Ovary (tissue), 9 donors: ENCODE results near the gene ANGPTL4. TPM values are rescaled to one million over a fixed set of nuclear protein-coding genes. Genes with fewer than 3 reads are reported as not detected.

Experiments
- DNase-seq, 5 donors: peaks; one replicate each; pipeline ENCODE4 v3.0.0-alpha.2; 2019 to 2020
- H3K27ac ChIP-seq, 2 donors: fragments of 200-600 bp; one replicate each; pipeline versions ENCODE4 v1.5.1 to v1.8.0; 2019 to 2022
- H3K27me3 ChIP-seq: fragments of 200-600 bp; one replicate; pipeline ENCODE4 v1.8.0; 2022
- H3K36me3 ChIP-seq: fragments of 200-600 bp; sonication (generic); one replicate; pipeline ENCODE4 v1.5.1; 2019
- H3K4me1 ChIP-seq: one replicate; pipeline ENCODE4 v1.8.1; 2013; ENCODE audit warnings: mild to moderate bottlenecking, moderate library complexity; ENCODE audit not compliant: insufficient read depth
- H3K4me3 ChIP-seq: fragments of 200-600 bp; sonication (generic); one replicate; pipeline ENCODE4 v1.5.1; 2017
- H3K9me3 ChIP-seq, 2 donors: fragments of 200-600 bp in 1 of 2; sonication (generic) in 1 of 2; one replicate each; pipeline versions ENCODE4 v1.5.1 to v1.8.1; 2013 to 2019; ENCODE audit warnings: mild to moderate bottlenecking in 1 of 2, moderate library complexity in 1 of 2
- CTCF ChIP-seq, 3 donors: fragments of 450-650 bp in 2 of 3; fragments of 200-600 bp in 1 of 3; IDR thresholded peaks; one replicate each; pipeline versions ENCODE4 v1.5.1 to v1.8.0; 2016 to 2022; ENCODE audit warnings: antibody characterized with exemption in 3 of 3, mild to moderate bottlenecking in 1 of 3
- EP300 ChIP-seq: sonication (generic); formaldehyde crosslinking; IDR thresholded peaks from one replicate; pipeline ENCODE4 v1.6.1; 2017; ENCODE audit warnings: antibody characterized with exemption
- POLR2A ChIP-seq: fragments of 450-650 bp; IDR thresholded peaks from one replicate; pipeline ENCODE4 v1.6.1; 2017; ENCODE audit warnings: antibody characterized with exemption, mild to moderate bottlenecking, moderate library complexity
- WGBS, 3 donors: extraction: QIAGEN DNeasy Blood & Tissue Kit in 1 of 3; methylation state at CpG; one replicate each; pipeline versions ENCODE4 v1.1.5 to v1.1.7; 2013 to 2017; 5-methylcytosine and 5-hydroxymethylcytosine counted together
- intact Hi-C, 4 donors: fragments of 100-400 bp; cut with DNase I; formaldehyde crosslinking; loops; one replicate each; pipeline versions ENCODE4 v1.11.0 to v1.15.1; 2022 to 2023
- polyA plus RNA-seq, 2 donors: library from polyadenylated mRNA; stranded (reverse); fragments of 200-250 nt in 1 of 2; fragments of 350-450 nt in 1 of 2; fragmentation: Illumina TruSeq in 1 of 2; extraction: RNeasy Lipid Tissue Mini Kit (QIAGEN cat#74804) in 1 of 2; gene quantifications; one replicate each; pipeline ENCODE4 v1.2.3, GENCODE V29; 2013 to 2014
- total RNA-seq, 7 donors: library from RNA; depleted of rRNA in 2 of 7; stranded (reverse); fragments of >200 nt in 2 of 7; fragmentation: NEBNext Ultra II Directional in 3 of 7; extraction: Animal tissue kit (Norgen Biotek cat#: 25700) in 3 of 7; gene quantifications; one replicate each; pipeline versions ENCODE4 v1.1.0 to v1.2.4, GENCODE V29; 2016 to 2023
- donor health status: DM: no; HTN: no; CAD: no; lungs with moderate emphysema.
- donor health status: DM: no; HTN: no; CAD: no.
- donor health status: Bipolar disorder and iron deficiency.
- donor health status: DM: yes; HTN: yes; CAD: no.
- donor health status: DM: no; HTN: no; CAD: no.
- donor health status: DM: yes; HTN: yes; CAD: no.

Gene ANGPTL4
- total and polyA plus RNA-seq, 9 donors: 0.71 to 35.0 (median 3.0) TPM

GRCh38 chr19:8319807-8320520, 44.0 kb upstream of the ANGPTL4 start:
- Histone ChIP-seq H3K36me3 (no peaks in the 10 kb centered on the region), H3K4me3 (peak overlapping the region; percentile 80), H3K27ac (no peak overlapping the region), H3K9me3 (no peaks in the 10 kb centered on the region), H3K27me3 (no peaks in the 10 kb centered on the region), H3K4me1 (peaks cover 8% of the 10 kb centered on the region)
- 81 to 86% (median 81%) methylated on average over 19 of the region's 19 CpGs for WGBS, 3 donors
- intact Hi-C loops: loop anchor here in 1 of 4 donors (10.0 kb wide), 1 partner anchor 55 kb away; no protein-coding TSS in a partner anchor
- DNase-seq: no peak
- no peak for TF ChIP-seq CTCF (IDR thresholded peaks at IDR 0.05)
- TF ChIP-seq POLR2A: no peak
- no peak for TF ChIP-seq EP300

DNA sequence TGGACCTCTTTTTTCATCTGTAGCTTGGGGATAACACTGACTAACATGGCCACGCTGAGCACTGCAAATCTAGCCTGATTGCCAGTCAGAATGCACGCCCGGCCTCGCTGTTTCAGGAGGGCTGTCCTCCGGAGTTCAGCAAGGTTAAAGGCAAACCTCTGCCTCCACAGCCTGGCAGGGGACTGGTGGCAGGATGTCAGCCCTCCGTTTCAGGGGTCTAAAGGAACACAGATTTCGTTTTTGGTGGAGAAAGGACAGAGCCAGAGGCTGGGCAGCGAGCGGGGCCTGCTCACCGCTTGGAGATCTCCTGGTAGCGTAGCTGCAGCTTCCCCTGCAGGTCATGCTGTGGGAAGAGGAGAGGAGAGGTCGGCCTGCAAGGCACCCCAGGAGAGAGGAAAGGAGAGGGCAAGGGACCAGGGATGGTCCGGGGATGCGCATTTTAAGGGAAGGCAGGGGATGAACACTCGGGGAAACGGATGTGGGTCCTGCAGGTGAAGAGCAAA, 43.3 kb upstream of the ANGPTL4 start:
- intact Hi-C loops: no loop called here
- no peak for TF ChIP-seq EP300
- TF ChIP-seq POLR2A: no peak
- TF ChIP-seq CTCF (IDR thresholded peaks at IDR 0.05): no peak
- Histone ChIP-seq H3K4me1 (peaks cover 8% of the 10 kb centered on the region), H3K27ac (peak overlapping the region; percentile 74 to 83), H3K9me3 (no peaks in the 10 kb centered on the region), H3K27me3 (no peaks in the 10 kb centered on the region), H3K4me3 (peak overlapping the region; percentile 80), H3K36me3 (no peaks in the 10 kb centered on the region)
- DNase-seq: no peak
- 0 to 2% (median 1%) methylated on average over 16 of the region's 16 CpGs for WGBS, 3 donors

- TF ChIP-seq POLR2A (peak; percentile 98), EP300 (no peak), CTCF (IDR thresholded peaks at IDR 0.05) (peak in 2 of 3 donors; percentile 17 to 62)
- H3K4me1 ChIP-seq: peaks cover 8% of the 10 kb centered on the region
- H3K36me3 ChIP-seq: no peaks in the 10 kb centered on the region
- no peaks in the 10 kb centered on the region for H3K27me3 ChIP-seq
- peak; percentile 96 to 99 (median 98) for DNase-seq
- H3K27ac ChIP-seq: peak within 1 kb of the TSS; percentile 74 to 83
- 0 to 1% (median 0%) methylated on average over 67 to 72 of the region's 72 CpGs for WGBS, 3 donors
- intact Hi-C loops: no loop called here
- H3K9me3 ChIP-seq: no peaks in the 10 kb centered on the region
- H3K4me3 ChIP-seq: peak within 1 kb of the TSS; percentile 80
Observed at GRCh38 chr19:8321067-8321985, 42.6 kb upstream of the ANGPTL4 start, which contains the start of the genes NDUFA7 and RPS28. TSS of gene NDUFA7 (minus strand) at chr19:8321375. CDS start at chr19:8321358, 17 bp downstream. TSS of gene RPS28 (plus strand) at chr19:8321496. CDS start at chr19:8321531, 35 bp downstream.

DNA sequence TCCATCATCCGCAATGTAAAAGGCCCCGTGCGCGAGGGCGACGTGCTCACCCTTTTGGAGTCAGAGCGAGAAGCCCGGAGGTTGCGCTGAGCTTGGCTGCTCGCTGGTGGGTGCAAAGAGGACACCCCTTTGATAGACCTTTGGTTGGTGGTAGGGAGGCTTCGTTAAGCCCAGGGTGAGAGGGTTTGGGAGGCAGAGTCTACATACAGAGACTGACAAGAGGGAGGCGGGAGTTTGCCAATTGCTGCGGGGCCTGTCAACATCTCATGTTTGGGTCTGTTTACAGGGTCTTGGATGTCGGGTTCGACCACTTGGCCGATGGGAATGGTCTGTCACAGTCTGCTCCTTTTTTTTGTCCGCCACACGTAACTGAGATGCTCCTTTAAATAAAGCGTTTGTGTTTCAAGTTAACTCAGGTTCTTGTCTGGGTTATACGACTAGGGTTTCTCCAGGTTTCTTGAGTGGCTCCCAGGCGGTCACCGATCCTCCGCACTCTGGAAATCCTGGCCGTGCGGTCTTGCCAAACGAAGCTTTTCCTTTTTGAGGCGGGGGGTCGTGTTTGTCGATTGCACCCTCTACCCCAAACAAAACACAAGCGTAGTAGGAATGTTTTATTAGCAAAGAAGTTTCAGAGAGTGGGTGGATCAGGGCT, 41.8 kb upstream of the ANGPTL4 start:
- H3K27me3 ChIP-seq: no peaks in the 10 kb centered on the region
- no peaks in the 10 kb centered on the region for H3K9me3 ChIP-seq
- no peak for DNase-seq
- H3K4me3 ChIP-seq: peak overlapping the region; percentile 80
- peaks cover 8% of the 10 kb centered on the region for H3K4me1 ChIP-seq
- no peaks in the 10 kb centered on the region for H3K36me3 ChIP-seq
- TF ChIP-seq POLR2A (no peak), CTCF (IDR thresholded peaks at IDR 0.05) (no peak), EP300 (no peak)
- 7 to 15% (median 9%) methylated on average over 30 of the region's 30 CpGs for WGBS, 3 donors
- intact Hi-C loops: no loop called here
- peak overlapping the region; percentile 74 to 83 for H3K27ac ChIP-seq
